ENCODE data around the gene PSMB10.
"Not testable (repeated sequence)": the region's sequence is repeated elsewhere in the genome, so short reads cannot be mapped to it uniquely, and the experiment has no call there.

PSMB10 gene

GRCh38 chr16:67942200-67942509 lies 5.5 kb upstream of the PSMB10 start:
- peak; percentile 34 for DNase-seq (ENCODE audit: low spot score)

DNA sequence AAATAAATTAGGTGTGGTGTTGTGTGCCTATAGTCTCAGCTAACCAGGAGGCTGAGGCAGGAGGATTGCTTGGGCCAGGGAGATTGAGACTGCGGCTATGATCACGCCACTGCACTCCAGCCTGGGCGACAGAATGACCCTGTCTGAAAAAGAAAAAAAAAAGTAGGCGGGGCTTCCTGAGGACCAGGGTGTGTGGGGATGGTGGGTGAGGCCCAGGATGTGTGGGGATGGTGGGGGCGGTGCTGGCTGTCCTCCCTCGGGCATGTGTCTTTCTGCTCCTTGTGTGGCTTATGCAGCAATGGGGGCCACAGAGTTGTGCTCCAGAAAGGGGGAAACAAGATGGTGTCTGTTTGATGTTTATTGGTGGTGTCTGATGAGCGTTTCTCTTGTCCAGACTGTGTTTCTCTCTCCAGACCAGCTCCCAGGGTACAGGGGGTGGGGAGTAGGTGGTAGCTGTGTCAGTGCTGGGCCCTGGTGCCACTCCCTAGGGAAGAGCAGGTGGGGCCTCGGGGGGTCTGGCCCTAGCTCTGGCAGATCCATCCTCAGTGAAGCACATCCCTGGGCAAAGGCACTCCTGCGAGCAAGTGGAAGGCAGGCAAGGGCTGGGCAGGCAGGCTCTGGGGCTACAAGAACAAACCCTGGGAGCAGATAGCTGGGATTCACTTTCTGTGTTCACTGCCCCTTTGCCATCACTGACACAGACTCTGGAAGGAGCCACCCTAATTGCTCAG lies 5.0 kb upstream of the PSMB10 start:
- no peak for DNase-seq (ENCODE audit: low spot score)

- no peak for DNase-seq (ENCODE audit: low spot score)
These were observed 3.9 kb upstream of the PSMB10 start for GRCh38 chr16:67940446-67941089.

DNA sequence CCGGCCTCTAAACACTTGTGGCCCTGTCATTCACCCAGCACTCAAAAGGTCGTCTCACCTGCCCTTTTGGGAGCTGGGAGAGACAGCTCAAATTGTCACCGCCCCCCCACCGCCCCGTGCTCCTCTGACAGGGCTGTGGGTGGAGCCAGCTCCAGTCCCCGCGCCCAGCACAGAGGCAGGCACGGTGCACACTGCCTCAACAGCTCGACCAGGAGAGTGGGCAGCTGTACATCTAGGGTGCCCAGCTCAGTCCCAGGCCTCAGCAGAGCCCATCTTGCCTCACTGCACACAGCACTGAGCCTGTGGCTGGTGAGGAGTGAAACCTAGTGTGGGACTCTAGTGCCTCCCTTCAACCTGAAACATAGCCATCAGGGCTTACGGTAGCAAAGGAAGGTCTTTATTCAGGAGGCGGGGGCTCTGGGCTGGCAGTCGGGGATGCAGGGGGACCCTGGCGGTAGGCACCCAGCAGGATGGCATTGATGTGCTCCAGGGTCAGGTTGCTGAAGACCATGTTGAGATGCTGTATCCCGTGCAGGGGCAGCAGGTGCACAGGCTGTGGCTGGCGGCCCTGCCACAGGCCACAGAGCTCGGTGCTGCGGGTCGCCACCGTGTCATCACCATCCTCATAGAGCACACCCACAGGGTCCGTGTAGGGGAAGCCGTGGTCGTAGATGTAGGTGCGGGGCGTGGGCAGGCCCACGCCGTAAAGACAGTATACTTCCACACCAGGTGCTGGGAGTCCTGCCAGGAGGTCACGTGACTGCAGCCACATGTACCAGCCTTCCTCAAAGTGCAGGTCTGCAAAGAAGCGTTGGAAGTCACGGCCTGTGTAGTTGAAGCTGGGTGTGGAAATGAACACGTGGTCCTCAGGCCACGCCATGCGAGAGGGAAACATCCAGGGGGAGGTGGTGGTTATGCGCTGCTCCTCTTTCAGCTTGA lies 3.1 kb upstream of the PSMB10 start:
- no peak for DNase-seq (ENCODE audit: low spot score)

- not testable (repeated sequence) for DNase-seq (ENCODE audit: low spot score)
These were observed 1.1 kb upstream of the PSMB10 start for GRCh38 chr16:67937713-67938112.

DNA sequence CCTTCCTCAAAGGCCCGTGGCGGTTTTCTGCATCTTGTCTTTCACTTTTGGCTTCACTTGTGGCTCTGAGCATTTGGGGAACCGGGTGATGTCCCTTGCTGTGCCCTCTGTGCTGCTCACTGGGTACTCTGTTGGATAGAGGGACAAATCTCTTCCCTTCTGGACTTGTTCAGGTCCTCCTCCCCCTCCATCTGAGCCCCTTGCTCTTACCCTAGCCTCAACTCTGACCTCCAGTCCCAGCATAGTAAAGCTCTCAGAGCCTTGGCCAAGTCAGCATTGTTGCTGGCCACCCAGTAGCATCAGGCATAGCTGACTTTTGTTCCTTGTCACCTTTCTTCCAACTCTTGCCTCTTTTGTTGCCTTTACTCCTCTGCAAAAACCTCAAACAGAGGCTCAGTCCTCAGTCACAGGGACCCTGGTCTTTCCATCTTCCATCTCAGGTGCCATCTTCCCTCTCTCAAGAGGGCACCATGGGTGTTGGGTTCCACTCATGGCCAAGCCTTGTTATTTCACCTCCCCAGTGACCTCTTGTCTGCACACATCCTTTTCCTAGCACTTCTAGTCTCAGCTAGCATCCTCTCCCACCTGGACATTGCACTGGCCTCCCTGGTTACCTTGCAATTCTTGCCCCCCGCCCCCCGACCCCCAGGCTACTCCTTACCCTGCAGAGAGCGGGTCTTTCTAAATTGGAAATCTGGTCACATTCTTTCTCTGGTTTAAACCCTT lies 393 bp upstream of the PSMB10 start:
- DNase-seq (ENCODE audit: low spot score): peak; percentile 62

GRCh38 chr16:67935402-67936123 lies 1.1 kb downstream of the PSMB10 start:
- DNase-seq (ENCODE audit: low spot score): peak; percentile 90

DNA sequence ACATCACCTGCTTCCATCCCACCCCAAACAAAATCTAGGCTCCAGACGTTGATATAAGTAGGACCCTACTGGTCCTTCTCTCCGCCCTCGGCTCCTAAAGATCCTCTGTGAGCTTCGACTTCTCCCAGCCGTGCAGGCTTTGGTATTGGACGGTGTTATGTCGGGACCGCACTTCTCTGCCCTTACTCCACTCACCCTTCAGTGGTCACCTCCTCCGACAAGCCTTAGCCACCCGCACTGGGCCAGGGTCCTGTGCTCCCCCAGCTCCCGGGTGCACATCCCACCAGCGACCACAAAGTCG lies 1.6 kb downstream of the PSMB10 start:
- no peak for DNase-seq (ENCODE audit: low spot score)

GRCh38 chr16:67934306-67935100 lies 2.1 kb downstream of the PSMB10 start:
- no peak for DNase-seq (ENCODE audit: low spot score)

DNA sequence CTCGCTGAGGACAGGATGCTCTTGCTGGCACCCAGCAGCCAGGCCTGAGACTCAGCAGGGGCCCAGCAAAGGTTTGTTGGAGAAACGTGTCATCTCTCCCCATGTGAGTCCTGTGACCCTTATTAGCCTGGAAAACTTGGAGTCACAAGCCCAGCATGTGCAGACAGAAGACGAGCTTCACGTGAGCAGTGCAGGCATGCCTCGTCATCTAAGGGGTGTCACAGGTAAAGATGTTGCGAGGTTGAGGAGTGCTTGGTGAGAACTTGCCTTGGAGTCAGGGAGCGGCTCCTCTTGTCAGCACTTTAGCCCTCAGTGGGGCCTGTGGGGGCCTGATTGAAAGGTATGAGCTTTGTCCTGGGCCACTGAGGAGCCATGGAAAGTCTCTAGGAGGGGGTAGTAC lies 2.8 kb downstream of the PSMB10 start:
- no peak for DNase-seq (ENCODE audit: low spot score)

DNA sequence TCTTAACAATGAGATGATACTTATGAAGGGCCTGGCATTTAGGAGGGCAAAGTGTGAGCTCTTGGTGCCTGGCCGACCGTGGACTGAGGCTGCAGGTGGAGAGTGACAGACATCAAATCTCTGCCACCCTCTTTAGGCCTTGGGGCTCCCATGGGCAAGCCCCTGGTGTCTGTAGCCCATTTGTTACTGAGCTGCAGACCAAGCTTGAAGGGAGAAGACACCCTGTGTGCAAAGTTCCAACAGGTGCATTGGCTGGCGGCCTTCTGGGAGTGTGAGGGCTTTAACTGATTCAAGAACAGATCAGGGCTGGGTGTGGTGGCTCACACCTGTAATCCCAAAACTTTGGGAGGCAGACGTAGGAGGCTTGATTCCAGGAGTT lies 4.2 kb downstream of the PSMB10 start:
- DNase-seq (ENCODE audit: low spot score): no peak

GRCh38 chr16:67931712-67932461 lies 4.8 kb downstream of the PSMB10 start, which contains the start of gene CTRL:
TSS of gene CTRL (minus strand) at chr16:67931862. CDS start at chr16:67931852, 10 bp downstream.
- no peak for DNase-seq (ENCODE audit: low spot score)

DNA sequence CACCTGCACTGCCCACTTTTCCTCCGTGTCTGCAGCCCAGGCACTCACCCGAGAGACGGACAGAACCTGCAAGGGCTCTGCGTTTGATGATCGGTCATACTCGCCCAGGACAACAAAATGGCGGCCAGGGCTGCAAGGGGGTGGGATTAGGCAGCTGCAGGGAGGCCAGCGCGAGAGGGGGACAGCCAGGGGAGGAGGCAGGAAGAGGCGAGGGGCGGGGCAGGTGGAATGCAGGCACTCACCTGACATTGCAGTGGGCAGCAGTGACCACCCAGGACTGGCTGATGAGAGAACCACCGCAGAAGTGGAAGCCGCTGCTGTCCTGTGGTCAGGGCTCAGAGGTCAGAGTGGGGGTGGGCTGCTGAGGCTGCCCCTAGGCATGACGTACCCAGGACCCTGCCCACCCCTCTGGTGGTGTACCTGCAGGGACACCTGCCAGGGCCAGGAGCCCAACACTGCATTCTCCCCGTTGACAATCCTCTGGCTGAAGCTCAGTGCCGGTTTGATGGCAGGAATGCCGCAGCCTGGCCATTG lies 5.9 kb downstream of the PSMB10 start:
- DNase-seq (ENCODE audit: low spot score): no peak

- DNase-seq (ENCODE audit: low spot score): no peak
These were observed 6.5 kb downstream of the PSMB10 start for GRCh38 chr16:67930191-67930590.

DNA sequence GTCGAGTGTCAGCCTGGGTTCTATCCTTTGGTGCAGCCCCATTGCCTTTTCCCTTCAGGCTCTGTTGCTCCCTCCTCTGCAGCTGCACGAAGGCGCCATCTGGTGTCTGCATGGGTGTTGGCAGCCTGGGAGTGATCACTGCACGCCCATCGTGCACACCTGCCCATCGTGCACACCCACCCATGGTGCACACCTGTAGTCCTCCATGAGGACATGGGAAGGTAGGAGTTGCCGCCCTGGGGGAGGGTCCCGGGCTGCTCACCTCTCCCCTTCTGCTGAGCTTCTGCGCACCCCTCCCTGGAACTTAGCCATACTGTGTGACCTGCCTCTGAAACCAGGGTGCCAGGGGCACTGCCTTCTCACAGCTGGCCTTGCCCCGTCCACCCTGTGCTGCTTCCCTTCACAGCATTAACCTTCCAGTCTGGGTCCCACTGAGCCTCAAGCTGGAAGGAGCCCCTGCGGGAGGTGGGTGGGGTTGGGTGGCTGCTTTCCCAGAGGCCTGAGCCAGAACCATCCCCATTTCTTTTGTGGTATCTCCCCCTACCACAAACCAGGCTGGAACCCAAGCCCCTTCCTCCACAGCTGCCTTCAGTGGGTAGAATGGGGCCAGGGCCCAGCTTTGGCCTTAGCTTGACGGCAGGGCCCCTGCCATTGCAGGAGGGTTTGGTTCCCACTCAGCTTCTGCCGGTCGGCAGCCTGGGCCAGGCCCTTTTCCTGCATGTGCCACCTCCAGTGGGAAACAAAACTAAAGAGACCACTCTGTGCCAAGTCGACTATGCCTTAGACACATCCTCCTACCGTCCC lies 7.9 kb downstream of the PSMB10 start:
- DNase-seq (ENCODE audit: low spot score): peak; percentile 82

GRCh38 chr16:67928147-67928546 lies 8.5 kb downstream of the PSMB10 start:
- DNase-seq (ENCODE audit: low spot score): no peak

- DNase-seq (ENCODE audit: low spot score): no peak
These were observed 9.3 kb downstream of the PSMB10 start for GRCh38 chr16:67927131-67927941.

- DNase-seq (ENCODE audit: low spot score): no peak
These were observed 10.4 kb downstream of the PSMB10 start for GRCh38 chr16:67926181-67926750.
